ENCODE results near the gene PPP1R7. TPM values are rescaled to one million over a fixed set of nuclear protein-coding genes. Genes with fewer than 3 reads are reported as not detected.

Gene PPP1R7
- total and polyA plus RNA-seq, 2 experiments from 2014 or later, result 53.1 to 107 TPM

DNA sequence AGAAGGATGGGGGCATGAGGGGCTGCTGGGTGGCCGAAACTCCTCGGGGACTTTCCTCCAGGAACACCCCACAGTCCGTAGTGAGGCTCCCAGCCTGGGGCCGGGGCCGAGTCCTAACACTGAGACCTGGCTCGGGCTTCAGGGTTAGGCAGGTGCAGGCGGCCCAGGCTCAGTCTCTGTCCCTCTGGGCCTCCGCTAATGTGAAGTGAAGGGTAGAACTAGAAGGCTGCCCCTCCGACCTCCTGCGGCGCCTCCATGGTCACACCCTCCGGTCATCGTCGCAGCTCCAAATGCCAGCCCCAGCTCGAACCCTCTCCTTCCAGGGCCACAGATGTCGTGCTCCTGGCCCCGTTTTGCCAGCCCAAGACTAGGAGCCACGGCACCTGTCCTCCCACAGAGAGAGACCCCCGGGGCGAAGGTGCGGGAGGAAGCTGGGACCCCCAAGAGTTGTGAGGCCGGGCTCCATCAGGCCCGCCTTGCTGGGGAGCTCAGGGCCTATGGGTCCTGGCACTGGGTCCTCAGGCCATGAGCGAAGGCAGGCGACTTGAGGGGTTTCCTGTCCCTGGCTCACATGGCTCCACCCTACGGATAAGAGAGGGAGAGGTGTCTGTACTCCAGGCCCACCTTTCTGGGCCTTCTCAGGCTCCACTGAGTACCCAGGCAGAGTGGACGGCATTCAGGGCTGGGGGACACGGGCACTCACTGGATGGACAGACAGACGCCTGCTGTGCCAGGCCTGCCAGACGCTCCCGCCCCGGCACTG lies 39.0 kb downstream of the PPP1R7 start:
- no peak overlapping the region for H3K4me2 ChIP-seq (ENCODE audit: unreplicated experiment)
- in situ Hi-C loops (cut with MboI), result no loop called here
- H3K36me3 ChIP-seq (ENCODE audit: low read depth), result no peaks in the 10 kb centered on the region
- no peaks in the 10 kb centered on the region for H3K27me3 ChIP-seq (replicated peaks; ENCODE audit: insufficient read depth)
- no peaks in the 10 kb centered on the region for H3K79me2 ChIP-seq (ENCODE audit: insufficient read depth)
- no peak for DNase-seq
- no peaks in the 10 kb centered on the region for H3K9me3 ChIP-seq (ENCODE audit: low read depth)
- H3K4me1 ChIP-seq (ENCODE audit: insufficient read depth), result no peaks in the 10 kb centered on the region
- H4K20me1 ChIP-seq (ENCODE audit: insufficient read depth), result no peaks in the 10 kb centered on the region
- 82 to 88% methylated on average over 26 to 32 of the region's 32 CpGs for WGBS, 2 experiments (ENCODE audit: low coverage in 1 of 2, low lambda C conversion rate in 2 of 2, missing lambda C conversion rate in 2 of 2)
- no peak overlapping the region for H2AFZ ChIP-seq
- H3K4me3 ChIP-seq, result no peak overlapping the region
- no peaks in the 10 kb centered on the region for H3F3A ChIP-seq (ENCODE audit: insufficient read depth)
- no peak overlapping the region for H3K27ac ChIP-seq
- no peak for TF ChIP-seq EZH2phosphoT487 (IDR thresholded peaks at IDR 0.05; ENCODE audit: insufficient read depth, low read depth)
- TF ChIP-seq EZH2 (IDR thresholded peaks at IDR 0.05; ENCODE audit: insufficient read depth, poor library complexity, severe bottlenecking), result no peak
- no peak overlapping the region for H3K9ac ChIP-seq
- no peaks in the 10 kb centered on the region for H3K9me2 ChIP-seq (ENCODE audit: insufficient read depth)

DNA sequence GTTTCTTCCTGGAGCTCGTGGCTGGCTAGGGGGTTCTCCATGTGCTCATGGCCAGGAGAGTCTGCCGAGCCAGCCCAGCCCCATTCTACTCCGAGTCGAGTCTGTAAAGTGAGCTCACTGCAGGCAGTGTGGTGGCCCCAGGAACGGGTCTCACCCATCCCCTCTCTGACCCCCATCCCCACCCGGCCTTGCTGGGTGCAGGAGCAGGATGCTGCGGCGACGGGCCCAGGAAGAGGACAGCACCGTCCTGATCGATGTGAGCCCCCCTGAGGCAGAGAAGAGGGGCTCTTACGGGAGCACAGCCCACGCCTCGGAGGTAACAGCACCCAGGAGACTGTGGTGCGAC lies 39.6 kb downstream of the PPP1R7 start:
- no peaks in the 10 kb centered on the region for H3K27me3 ChIP-seq (replicated peaks; ENCODE audit: insufficient read depth)
- TF ChIP-seq EZH2phosphoT487 (IDR thresholded peaks at IDR 0.05; ENCODE audit: insufficient read depth, low read depth), result no peak
- no peak for TF ChIP-seq EZH2 (IDR thresholded peaks at IDR 0.05; ENCODE audit: insufficient read depth, poor library complexity, severe bottlenecking)
- no peaks in the 10 kb centered on the region for H3F3A ChIP-seq (ENCODE audit: insufficient read depth)
- H3K9me2 ChIP-seq (ENCODE audit: insufficient read depth), result no peaks in the 10 kb centered on the region
- H3K4me1 ChIP-seq (ENCODE audit: insufficient read depth), result no peaks in the 10 kb centered on the region
- in situ Hi-C loops (cut with MboI), result no loop called here
- H3K9me3 ChIP-seq (ENCODE audit: low read depth), result no peaks in the 10 kb centered on the region
- no peak overlapping the region for H3K4me3 ChIP-seq
- H3K36me3 ChIP-seq (ENCODE audit: low read depth), result no peaks in the 10 kb centered on the region
- no peaks in the 10 kb centered on the region for H3K79me2 ChIP-seq (ENCODE audit: insufficient read depth)
- H4K20me1 ChIP-seq (ENCODE audit: insufficient read depth), result no peaks in the 10 kb centered on the region
- H2AFZ ChIP-seq, result no peak overlapping the region
- DNase-seq, result no peak
- H3K27ac ChIP-seq, result no peak overlapping the region
- no peak overlapping the region for H3K4me2 ChIP-seq (ENCODE audit: unreplicated experiment)
- 69 to 85% methylated on average over 10 to 15 of the region's 15 CpGs for WGBS, 2 experiments (ENCODE audit: low coverage in 1 of 2, low lambda C conversion rate in 2 of 2, missing lambda C conversion rate in 2 of 2)
- no peak overlapping the region for H3K9ac ChIP-seq

DNA sequence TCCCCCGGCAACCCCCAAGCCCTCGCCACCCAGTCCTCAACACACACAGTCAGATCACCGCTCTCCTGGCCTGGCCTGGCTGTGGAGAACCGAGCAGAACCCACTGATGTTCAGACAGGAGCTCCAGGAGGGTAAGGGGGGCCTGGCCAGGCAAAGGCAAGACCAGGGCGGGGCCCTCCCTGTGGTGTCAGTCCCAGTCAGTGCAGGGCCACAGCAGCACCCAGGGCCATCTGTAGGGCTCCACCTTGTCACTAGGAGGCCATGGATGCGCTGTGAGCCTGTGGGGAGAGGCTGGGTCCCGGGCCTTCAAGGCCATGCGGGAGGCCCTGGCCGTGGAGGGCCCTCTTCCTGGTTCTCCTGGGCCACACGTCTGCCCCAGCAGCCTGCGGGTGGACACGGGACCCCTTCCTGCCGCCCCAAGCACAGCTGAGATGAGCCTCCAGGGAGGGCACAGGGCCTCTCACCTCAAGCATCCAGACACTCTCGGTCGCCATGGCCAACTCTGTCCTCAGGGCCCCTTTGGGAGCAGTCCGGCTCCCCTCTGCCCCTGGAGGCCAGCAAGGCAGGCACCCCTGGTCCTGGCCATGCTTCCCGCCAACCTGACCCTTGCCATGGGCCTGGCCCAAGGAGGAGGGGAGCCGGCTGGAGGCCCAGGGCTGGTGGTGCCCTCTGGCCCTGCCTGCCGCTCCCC lies 40.2 kb downstream of the PPP1R7 start:
- in situ Hi-C loops (cut with MboI), result no loop called here

DNA sequence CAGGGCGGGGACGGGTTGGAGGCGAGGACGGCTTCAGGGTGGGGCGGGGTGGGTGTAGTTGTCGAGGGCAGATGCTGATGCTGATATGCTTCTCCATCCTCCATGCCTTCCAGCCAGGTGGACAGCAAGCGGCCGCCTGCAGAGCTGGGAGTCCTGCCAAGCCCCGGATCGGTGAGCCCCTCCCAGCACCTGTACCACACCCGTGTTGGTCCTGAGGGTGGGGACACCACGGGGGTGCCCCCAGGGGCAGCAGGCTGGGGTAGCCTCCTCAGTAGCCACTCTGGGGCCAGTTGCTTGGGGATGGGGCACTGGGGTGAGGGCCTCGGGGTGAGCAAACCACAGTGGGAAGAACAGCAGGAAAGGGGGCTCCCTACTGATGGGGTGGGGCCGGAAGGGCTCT lies 40.8 kb downstream of the PPP1R7 start:
- no peak overlapping the region for H3K9ac ChIP-seq
- no peak overlapping the region for H2AFZ ChIP-seq
- no peaks in the 10 kb centered on the region for H3K9me2 ChIP-seq (ENCODE audit: insufficient read depth)
- H4K20me1 ChIP-seq (ENCODE audit: insufficient read depth), result no peaks in the 10 kb centered on the region
- H3K27ac ChIP-seq, result no peak overlapping the region
- H3K9me3 ChIP-seq (ENCODE audit: low read depth), result no peaks in the 10 kb centered on the region
- DNase-seq, result no peak
- in situ Hi-C loops (cut with MboI), result no loop called here
- TF ChIP-seq EZH2 (IDR thresholded peaks at IDR 0.05; ENCODE audit: insufficient read depth, poor library complexity, severe bottlenecking) (no peak), EZH2phosphoT487 (IDR thresholded peaks at IDR 0.05; ENCODE audit: insufficient read depth, low read depth) (no peak)
- no peak overlapping the region for H3K4me3 ChIP-seq
- no peaks in the 10 kb centered on the region for H3K27me3 ChIP-seq (replicated peaks; ENCODE audit: insufficient read depth)
- H3K4me1 ChIP-seq (ENCODE audit: insufficient read depth), result no peaks in the 10 kb centered on the region
- no peaks in the 10 kb centered on the region for H3K79me2 ChIP-seq (ENCODE audit: insufficient read depth)
- no peaks in the 10 kb centered on the region for H3F3A ChIP-seq (ENCODE audit: insufficient read depth)
- no peaks in the 10 kb centered on the region for H3K36me3 ChIP-seq (ENCODE audit: low read depth)
- WGBS, 2 experiments (ENCODE audit: low coverage in 1 of 2, low lambda C conversion rate in 2 of 2, missing lambda C conversion rate in 2 of 2), result 51 to 68% methylated on average over 4 to 14 of the region's 14 CpGs
- no peak overlapping the region for H3K4me2 ChIP-seq (ENCODE audit: unreplicated experiment)

More for the DNA sequence above, 40.2 kb downstream of the PPP1R7 start:
- no peaks in the 10 kb centered on the region for H3K36me3 ChIP-seq (ENCODE audit: low read depth)
- no peaks in the 10 kb centered on the region for H3F3A ChIP-seq (ENCODE audit: insufficient read depth)
- 80 to 81% methylated on average over 16 of the region's 19 CpGs for WGBS, 2 experiments (ENCODE audit: low coverage in 1 of 2, low lambda C conversion rate in 2 of 2, missing lambda C conversion rate in 2 of 2)
- no peaks in the 10 kb centered on the region for H3K79me2 ChIP-seq (ENCODE audit: insufficient read depth)
- no peak for DNase-seq
- no peaks in the 10 kb centered on the region for H4K20me1 ChIP-seq (ENCODE audit: insufficient read depth)
- no peaks in the 10 kb centered on the region for H3K9me2 ChIP-seq (ENCODE audit: insufficient read depth)
- no peaks in the 10 kb centered on the region for H3K4me1 ChIP-seq (ENCODE audit: insufficient read depth)
- no peak overlapping the region for H2AFZ ChIP-seq
- no peak overlapping the region for H3K27ac ChIP-seq
- no peak overlapping the region for H3K4me2 ChIP-seq (ENCODE audit: unreplicated experiment)
- no peak overlapping the region for H3K4me3 ChIP-seq
- H3K27me3 ChIP-seq (replicated peaks; ENCODE audit: insufficient read depth), result no peaks in the 10 kb centered on the region
- no peak overlapping the region for H3K9ac ChIP-seq
- TF ChIP-seq EZH2 (IDR thresholded peaks at IDR 0.05; ENCODE audit: insufficient read depth, poor library complexity, severe bottlenecking) (no peak), EZH2phosphoT487 (IDR thresholded peaks at IDR 0.05; ENCODE audit: insufficient read depth, low read depth) (no peak)
- no peaks in the 10 kb centered on the region for H3K9me3 ChIP-seq (ENCODE audit: low read depth)

All from GM23248 (cell line).